Measurements from ENCODE around the gene CRHBP.
"Not testable (repeated sequence)": the region's sequence is repeated elsewhere in the genome, so short reads cannot be mapped to it uniquely, and the experiment has no call there.

The CRHBP gene

DNA sequence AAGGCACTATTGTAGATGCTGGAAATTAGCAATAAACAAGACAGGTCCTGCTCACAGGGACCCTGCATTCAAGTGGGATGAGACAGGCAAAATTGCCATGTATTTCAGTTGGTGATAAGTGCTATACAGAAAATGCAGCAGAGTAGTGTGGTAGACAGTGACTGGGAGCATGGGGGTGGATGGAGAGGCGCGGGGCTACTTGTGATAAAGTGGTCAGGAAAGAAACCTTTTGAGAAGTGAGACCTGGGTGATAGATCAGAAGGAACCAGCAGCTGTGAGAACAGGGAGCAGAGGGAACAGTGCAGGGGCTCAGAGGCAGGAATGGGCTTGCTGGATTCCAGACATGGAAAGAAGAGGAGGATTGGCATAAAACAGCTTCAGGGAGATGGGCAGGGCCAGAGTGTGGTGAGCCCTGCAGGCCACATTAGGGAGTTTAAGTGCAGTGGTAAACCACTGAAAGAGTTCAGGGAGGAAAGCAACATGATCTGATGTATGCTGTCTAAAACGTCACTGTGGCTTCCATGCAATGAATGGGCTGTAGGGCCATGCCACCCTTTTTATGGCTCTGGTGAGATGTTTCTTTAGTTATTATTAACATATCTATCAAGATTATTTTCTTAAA, 7.3 kb downstream of the CRHBP start:
- no peak for DNase-seq

DNA sequence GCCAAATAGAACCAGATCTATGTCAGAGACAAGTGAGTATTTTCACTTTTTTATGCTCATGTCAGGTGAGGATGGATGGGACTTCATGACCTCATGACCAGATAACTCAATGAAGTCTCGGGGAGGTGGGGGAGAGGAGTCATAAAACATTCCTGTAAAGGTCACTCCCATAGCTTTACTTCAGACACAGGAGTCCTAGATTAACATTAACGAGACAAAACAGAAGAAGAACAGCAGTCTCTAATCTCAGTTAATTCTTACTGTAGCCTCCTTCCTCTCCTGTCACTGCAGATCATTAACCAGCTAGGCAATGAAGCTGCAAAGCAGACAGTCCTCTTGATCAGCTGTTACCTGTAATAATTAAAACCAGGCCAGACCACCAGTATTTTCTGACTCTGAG, 11.2 kb downstream of the CRHBP start:
- no peak for DNase-seq

DNA sequence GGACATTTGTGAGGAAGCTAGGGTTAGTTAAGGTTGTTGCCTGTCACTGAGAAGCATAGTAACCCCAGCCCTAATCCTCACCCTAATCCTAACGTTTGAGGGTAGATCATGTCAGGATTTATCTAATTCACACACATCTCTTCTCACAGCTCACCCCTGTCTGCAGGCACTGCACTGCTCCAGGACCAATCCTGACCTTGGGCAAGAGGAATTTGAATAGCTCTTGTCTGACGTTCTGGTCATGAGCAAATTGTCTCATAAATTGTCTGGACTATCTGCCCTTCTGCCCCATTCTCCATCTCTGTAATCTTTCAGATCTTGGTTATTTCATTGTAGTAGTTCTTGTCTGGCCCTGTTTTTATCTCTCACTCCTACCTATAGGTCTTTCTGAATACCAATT, 18.7 kb downstream of the CRHBP start:
- DNase-seq: no peak

GRCh38 chr5:76972689-76973088, 19.8 kb downstream of the CRHBP start:
- DNase-seq: no peak

DNA sequence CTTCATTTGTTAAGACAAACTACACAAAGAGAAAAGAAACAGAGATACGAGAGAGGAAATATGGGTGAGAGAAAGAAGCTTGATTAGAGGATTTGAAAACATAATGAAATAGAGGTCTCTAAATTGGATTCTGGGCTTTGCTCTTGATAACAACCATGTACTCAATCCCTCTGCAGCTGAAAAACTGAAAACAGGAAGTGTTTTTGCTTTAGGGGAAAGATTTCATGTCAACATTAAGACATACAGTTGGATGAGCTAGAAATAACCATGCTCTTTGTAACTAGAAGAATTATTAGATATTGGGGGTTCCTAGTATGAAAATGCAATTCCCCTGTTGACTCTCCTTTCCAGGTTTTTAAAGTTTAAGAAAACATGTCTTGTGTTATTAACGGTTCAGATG, 21.9 kb downstream of the CRHBP start:
- no peak for DNase-seq

DNA sequence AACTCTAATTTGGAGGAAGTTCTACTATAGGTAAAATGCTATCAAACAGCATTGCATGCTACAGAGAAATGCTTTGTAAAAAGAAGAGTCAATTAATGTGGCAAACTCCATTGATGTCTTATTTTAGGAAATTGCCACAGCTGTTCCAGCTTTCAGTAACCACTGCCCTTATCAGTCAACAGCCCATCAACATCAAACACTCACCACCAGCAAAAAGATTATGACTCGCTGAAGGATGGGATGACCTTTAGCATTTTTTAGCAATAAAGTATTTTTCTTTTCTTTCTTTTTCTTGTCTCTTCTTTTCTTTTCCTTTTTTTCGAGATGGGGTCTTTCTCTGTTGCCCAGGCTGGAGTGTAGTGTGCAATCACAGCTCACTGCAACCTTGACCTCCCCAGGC, 26.0 kb downstream of the CRHBP start:
- DNase-seq: no peak

DNA sequence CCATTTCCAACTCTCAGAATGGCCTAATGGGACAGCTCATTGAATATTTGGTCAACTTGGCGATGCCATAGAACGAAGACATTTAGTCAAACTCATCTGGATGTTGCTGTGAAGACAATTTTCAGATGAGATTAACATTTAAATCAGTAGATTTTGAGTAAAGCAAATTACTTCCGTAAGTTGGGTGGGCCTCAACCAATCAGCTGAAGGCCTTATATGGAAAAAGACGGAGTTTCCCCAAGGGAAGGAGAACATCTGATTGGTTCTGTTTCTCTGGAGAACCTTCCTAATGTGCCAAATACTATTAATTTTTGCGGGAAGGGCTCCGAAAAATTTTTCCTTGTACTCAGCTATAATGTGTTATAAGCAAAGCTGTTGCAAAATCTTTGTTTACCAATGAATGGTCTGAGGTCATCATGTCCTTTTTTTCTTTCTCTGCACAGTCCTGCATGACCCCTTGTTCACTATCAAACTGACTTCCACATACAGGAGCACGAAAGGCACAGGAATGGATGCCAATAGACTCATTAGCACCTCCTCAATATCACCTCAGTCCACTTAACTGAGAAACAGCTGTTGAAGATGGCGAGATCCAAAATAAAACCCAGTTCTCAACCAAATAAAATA, 27.8 kb downstream of the CRHBP start:
- DNase-seq: no peak

GRCh38 chr5:76982450-76982849, 29.6 kb downstream of the CRHBP start:
- DNase-seq: no peak

- no peak for DNase-seq
Observed at GRCh38 chr5:76983468-76983867, 30.6 kb downstream of the CRHBP start.

DNA sequence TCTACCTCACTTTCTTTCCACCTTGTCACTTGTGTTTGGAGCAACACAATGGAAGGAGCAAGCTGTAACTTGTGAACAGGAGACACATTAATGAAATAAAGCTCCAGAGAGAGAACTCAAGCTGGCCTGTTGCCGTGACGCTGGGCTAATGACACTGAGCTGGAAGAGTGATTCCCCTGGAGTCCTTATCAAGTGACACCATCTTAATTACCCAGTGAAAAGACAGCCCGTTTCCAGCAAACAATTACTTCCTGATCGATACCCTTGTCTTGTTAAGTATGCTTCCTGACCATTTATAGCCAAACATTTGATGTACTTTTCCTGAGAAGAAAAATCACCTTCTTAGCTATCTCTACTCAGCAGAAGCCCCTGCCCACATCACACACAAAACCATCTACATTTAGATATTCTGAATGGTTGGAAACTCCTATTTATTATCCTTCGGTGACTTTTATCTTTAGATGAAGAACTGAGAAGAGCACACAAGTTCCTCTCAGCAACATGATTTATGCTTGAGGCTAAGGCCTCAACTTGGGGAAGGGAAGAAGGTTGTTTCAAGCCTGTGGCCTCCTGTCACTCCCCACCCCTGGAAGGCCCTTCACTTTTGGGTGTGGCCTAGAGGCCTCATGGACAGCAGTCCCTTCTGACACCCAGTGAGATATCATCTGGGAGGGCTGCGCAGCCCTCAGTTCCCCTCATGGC, 34.1 kb downstream of the CRHBP start:
- no peak for DNase-seq

DNA sequence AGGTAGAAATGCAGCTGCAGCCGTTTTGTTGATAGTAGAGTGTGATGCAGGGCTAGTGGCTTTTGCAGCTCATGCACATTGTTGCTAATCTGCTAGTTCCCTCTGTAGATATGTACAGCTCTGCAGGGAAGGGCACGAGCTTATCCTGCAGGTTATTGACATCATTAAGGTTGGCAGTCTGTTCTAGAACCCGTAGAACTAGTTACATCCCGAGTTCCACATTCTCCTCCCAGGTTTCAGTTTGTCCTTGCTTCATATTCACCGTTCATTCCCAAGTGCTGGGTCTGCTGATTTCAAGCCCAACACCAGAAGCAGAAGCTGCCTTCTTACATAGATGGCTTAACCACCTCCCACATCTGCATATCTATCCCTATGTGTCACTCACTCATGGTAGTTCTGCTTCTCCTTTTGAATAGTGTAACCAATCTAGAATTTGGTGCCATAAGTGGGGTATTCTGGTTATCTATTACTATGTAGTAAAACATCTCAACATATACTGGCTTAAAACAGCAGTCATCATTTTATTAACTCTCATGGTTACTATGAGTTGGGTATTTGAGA, 38.1 kb downstream of the CRHBP start:
- no peak for DNase-seq

DNA sequence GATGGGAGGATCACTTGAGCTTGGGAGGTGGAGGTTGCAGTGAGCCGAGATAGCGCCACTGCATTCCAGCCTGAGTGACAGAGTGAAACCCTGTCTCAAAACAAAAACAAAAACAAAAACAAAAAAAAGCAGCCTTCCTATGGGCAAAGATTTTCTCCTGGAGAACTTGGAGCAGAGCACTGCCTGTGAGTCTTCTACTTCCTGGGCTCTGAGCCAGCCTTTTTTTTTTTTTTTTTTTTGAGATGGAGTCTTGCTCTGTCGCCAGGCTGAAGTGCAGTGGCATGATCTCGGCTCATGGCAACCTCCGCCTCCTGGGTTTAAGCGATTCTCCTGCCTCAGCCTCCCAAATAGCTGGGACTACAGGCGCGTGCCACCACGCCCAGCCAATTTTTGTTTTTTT, 40.6 kb downstream of the CRHBP start:
- not testable (repeated sequence) for DNase-seq

DNA sequence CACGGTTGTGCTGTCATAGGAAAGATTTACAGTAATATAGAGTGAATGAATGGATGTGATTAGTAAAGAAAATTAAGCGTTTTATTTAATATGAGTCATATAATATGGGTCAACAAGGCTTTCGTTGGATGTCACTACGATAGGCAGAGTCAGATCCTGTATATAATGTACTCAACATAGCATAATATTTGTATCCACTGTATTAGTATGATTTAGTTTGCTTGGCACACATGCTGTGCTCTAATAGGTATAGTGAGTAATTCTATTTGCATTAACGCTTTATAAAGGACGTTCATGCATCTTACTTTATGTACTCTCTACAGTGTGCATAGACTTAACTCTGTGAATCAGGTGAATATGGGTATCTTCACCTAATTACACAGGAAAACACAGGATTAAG, 41.5 kb downstream of the CRHBP start:
- DNase-seq: no peak

- not testable (repeated sequence) for DNase-seq
Observed at GRCh38 chr5:76998251-76998650, 45.4 kb downstream of the CRHBP start.

DNA sequence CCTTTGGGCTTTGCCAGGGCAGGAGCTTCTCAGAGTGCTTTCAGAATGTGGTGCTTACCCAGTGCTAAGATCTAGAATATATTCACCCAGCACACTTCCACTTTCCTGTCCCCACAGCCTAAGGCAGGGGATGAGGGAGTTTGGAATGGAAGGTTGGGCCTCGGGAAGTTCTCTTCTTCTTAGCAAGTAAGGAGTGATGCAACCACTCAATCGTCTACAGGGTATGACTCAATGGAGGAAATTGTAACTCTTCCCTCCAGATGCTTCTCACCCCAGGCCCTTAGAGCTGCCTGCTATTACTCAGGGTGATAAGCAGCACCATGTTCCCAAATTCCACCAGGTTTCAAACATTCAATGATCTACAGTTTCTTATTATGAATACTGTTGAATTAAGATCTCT, 46.6 kb downstream of the CRHBP start:
- no peak for DNase-seq

DNA sequence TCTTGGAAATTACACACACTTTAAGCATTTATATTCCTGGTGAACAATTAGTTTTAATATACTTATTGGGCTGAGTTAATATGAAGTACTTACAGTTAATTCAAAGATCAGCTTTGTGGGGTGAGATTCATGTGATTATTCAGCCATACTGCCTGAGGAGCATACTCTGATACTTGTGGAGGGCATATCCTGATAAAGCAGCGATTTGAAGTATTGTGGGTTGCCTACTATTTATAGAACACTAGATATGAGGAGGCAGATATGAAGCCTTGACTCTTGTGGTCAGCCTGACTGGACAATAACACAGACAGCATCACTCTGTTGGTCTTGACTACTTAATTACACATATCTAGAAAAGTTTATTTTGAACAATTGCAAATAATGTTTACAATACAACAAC, 50.4 kb downstream of the CRHBP start:
- no peak for DNase-seq

GRCh38 chr5:77006124-77006523, 53.3 kb downstream of the CRHBP start:
- DNase-seq: no peak

DNA sequence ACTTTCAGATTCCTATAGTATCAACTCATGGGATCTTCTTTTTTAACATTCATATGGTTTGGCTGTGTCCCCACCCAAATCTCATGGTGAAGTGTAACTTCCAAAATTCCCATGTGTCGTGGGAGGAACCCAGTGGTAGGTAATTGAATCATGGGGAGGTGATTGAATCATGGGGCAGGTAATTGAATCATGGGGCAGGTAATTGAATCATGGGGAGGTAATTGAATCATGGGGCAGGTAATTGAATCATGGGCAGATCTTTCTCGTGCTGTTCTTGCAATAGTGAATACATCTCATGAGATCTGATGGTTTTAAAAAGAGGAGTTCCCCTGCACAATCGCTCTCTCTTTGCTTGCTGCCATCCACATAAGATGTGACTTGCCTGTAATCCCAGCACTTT, 55.6 kb downstream of the CRHBP start:
- DNase-seq: no peak

- DNase-seq: no peak
Observed at GRCh38 chr5:77010243-77010642, 57.4 kb downstream of the CRHBP start.

- no peak for DNase-seq
Observed at GRCh38 chr5:77011498-77011897, 58.7 kb downstream of the CRHBP start.

- no peak for DNase-seq
Observed at GRCh38 chr5:77012601-77013000, 59.8 kb downstream of the CRHBP start.

GRCh38 chr5:77015938-77016569, 63.2 kb downstream of the CRHBP start:
- DNase-seq: no peak

GRCh38 chr5:77016962-77017361, 64.1 kb downstream of the CRHBP start:
- no peak for DNase-seq

GRCh38 chr5:77017668-77018067, 64.8 kb downstream of the CRHBP start:
- DNase-seq: no peak

Data from stimulated activated CD4-positive, alpha-beta T cell treated with anti-CD3 and anti-CD28 coated beads, Interleukin-1b, Interleukin-23, amount 100 ng/mL, for 48 hours (primary cell).